Measurements from ENCODE around the gene TENT5A. TPM values are rescaled to one million over a fixed set of nuclear protein-coding genes. Genes with fewer than 3 reads are reported as not detected.

The TENT5A gene
- total RNA-seq, 1 experiment from 2014 or later: 1.7 TPM

- H3K4me3 ChIP-seq (ENCODE audit: low read depth in 2 of 2, low read length in 2 of 2): no peak overlapping the region
- H3K27me3 ChIP-seq (ENCODE audit: control insufficient read depth, insufficient read depth, low read length): no peaks in the 10 kb centered on the region
- ATAC-seq (no peak), DNase-seq (ENCODE audit: low read depth, low spot score) (no peak)
- ChIA-PET POLR2A (no interaction called here), CTCF (no interaction called here)
- H3K36me3 ChIP-seq (ENCODE audit: control insufficient read depth, insufficient read depth, low read length): no peaks in the 10 kb centered on the region
- no peaks in the 10 kb centered on the region for H3K9me3 ChIP-seq (ENCODE audit: control insufficient read depth, insufficient read depth, low read depth, low read length)
- BruUV-seq (replicated peaks): no TSS peak
- intact Hi-C loops (cut with micrococcal nuclease; ENCODE audit: unreplicated experiment) (no loop called here), in situ Hi-C loops (cut with HindIII; ENCODE audit: low pct_unique_long_range_greater_than_20kb, low sequenced_read_pairs) (no loop called here)
- no peak for TF ChIP-seq SIN3A (IDR thresholded peaks at IDR 0.05; ENCODE audit: borderline replicate concordance, insufficient read depth, low read depth, low read length)
- H3K27ac ChIP-seq (ENCODE audit: low read length): no peak overlapping the region
- H3K4me1 ChIP-seq (ENCODE audit: control insufficient read depth, insufficient read depth, low read length): no peaks in the 10 kb centered on the region
Observed at GRCh38 chr6:81739230-81740195, 13.0 kb downstream of the TENT5A start.

- intact Hi-C loops (cut with micrococcal nuclease; ENCODE audit: unreplicated experiment): no loop called here
- ChIA-PET POLR2A (no interaction called here), CTCF (no interaction called here)
- in situ Hi-C loops (cut with HindIII; ENCODE audit: low pct_unique_long_range_greater_than_20kb, low sequenced_read_pairs): no loop called here
- Histone ChIP-seq H3K36me3 (ENCODE audit: control insufficient read depth, insufficient read depth, low read length) (no peaks in the 10 kb centered on the region), H3K4me3 (ENCODE audit: low read depth in 2 of 2, low read length in 2 of 2) (no peak overlapping the region), H3K27ac (ENCODE audit: low read length) (no peak overlapping the region), H3K4me1 (ENCODE audit: control insufficient read depth, insufficient read depth, low read length) (no peaks in the 10 kb centered on the region), H3K27me3 (ENCODE audit: control insufficient read depth, insufficient read depth, low read length) (no peaks in the 10 kb centered on the region), H3K9me3 (ENCODE audit: control insufficient read depth, insufficient read depth, low read depth, low read length) (no peaks in the 10 kb centered on the region)
- ATAC-seq (no peak), DNase-seq (ENCODE audit: low read depth, low spot score) (no peak)
- BruUV-seq (replicated peaks): no TSS peak
- TF ChIP-seq POLR2AphosphoS5 (IDR thresholded peaks at IDR 0.05; ENCODE audit: low read depth, low read length): no peak
- TF ChIP-seq CTCF (IDR thresholded peaks at IDR 0.05): no peak
- TF ChIP-seq REST (IDR thresholded peaks at IDR 0.05; ENCODE audit: insufficient read depth in 1 of 2, low read depth in 2 of 2, low read length in 1 of 2): no peak
- TF ChIP-seq TCF7L2 (IDR thresholded peaks at IDR 0.05; ENCODE audit: low read depth, low read length): no peak
- no peak for TF ChIP-seq SIN3A (IDR thresholded peaks at IDR 0.05; ENCODE audit: borderline replicate concordance, insufficient read depth, low read depth, low read length)
Observed at GRCh38 chr6:81736428-81736827, 16.1 kb downstream of the TENT5A start.

GRCh38 chr6:81735756-81736380 is 16.6 kb downstream of the TENT5A start:
- no peaks in the 10 kb centered on the region for H3K9me3 ChIP-seq (ENCODE audit: control insufficient read depth, insufficient read depth, low read depth, low read length)
- TF ChIP-seq CTCF (IDR thresholded peaks at IDR 0.05) (no peak), POLR2AphosphoS5 (IDR thresholded peaks at IDR 0.05; ENCODE audit: low read depth, low read length) (no peak), REST (IDR thresholded peaks at IDR 0.05; ENCODE audit: insufficient read depth in 1 of 2, low read depth in 2 of 2, low read length in 1 of 2) (no peak), SIN3A (IDR thresholded peaks at IDR 0.05; ENCODE audit: borderline replicate concordance, insufficient read depth, low read depth, low read length) (no peak), TCF7L2 (IDR thresholded peaks at IDR 0.05; ENCODE audit: low read depth, low read length) (no peak)
- ChIA-PET POLR2A (no interaction called here), CTCF (no interaction called here)
- no peak overlapping the region for H3K4me3 ChIP-seq (ENCODE audit: low read depth in 2 of 2, low read length in 2 of 2)
- no peak for ATAC-seq
- no peaks in the 10 kb centered on the region for H3K27me3 ChIP-seq (ENCODE audit: control insufficient read depth, insufficient read depth, low read length)
- in situ Hi-C loops (cut with HindIII; ENCODE audit: low pct_unique_long_range_greater_than_20kb, low sequenced_read_pairs) (no loop called here), intact Hi-C loops (cut with micrococcal nuclease; ENCODE audit: unreplicated experiment) (no loop called here)
- H3K4me1 ChIP-seq (ENCODE audit: control insufficient read depth, insufficient read depth, low read length): no peaks in the 10 kb centered on the region
- no peak for DNase-seq (ENCODE audit: low read depth, low spot score)
- no peak overlapping the region for H3K27ac ChIP-seq (ENCODE audit: low read length)
- no TSS peak for BruUV-seq (replicated peaks)
- H3K36me3 ChIP-seq (ENCODE audit: control insufficient read depth, insufficient read depth, low read length): no peaks in the 10 kb centered on the region

Measured in Panc1 (cell line).